HEK293 (cell line): Measurements from ENCODE around the gene C17orf67.

ENCODE experiments used
- CTCF ChIA-PET: fragments of 350-600 bp; formaldehyde crosslinking; extraction: SDS; loops from one replicate; lab custom pipeline; 2021; ENCODE audit warnings: antibody characterized with exemption; lab: Yijun Ruan, JAX
- POLR2A ChIA-PET: fragments of 300-600 bp; formaldehyde crosslinking; extraction: SDS; loops from one replicate; lab custom pipeline; 2020; ENCODE audit warnings: antibody characterized with exemption, inconsistent platforms; lab: Yijun Ruan, JAX
- H3K27ac ChIP-seq: fragments of 200-500 bp; sonication (Bioruptor generic); 2 replicates; pipeline ENCODE4 v1.5.1; 2014; ENCODE audit warnings: low read depth, low read length, control low read depth, inconsistent platforms; ENCODE audit errors: extremely low read depth
- H3K36me3 ChIP-seq, 2 experiments: fragments of 200-500 bp in 1 of 2; sonication (Bioruptor generic) in 1 of 2; 1 replicate in 1 of 2; 2 replicates in 1 of 2; pipeline ENCODE4 v1.5.1; 2014 to 2017; ENCODE audit warnings: inconsistent platforms in 2 of 2, low read length in 2 of 2; ENCODE audit not compliant: control insufficient read depth in 2 of 2, insufficient read depth in 1 of 2
- H3K4me1 ChIP-seq: fragments of 200-500 bp; sonication (Bioruptor generic); 2 replicates; pipeline ENCODE4 v1.5.1; 2014; ENCODE audit warnings: mild to moderate bottlenecking, low read length, inconsistent platforms; ENCODE audit not compliant: control insufficient read depth, insufficient read depth
- H3K4me3 ChIP-seq: 2 replicates; pipeline ENCODE4 v1.5.1; 2011; ENCODE audit warnings: low read depth, mild to moderate bottlenecking, control low read depth, low read length, moderate library complexity
- H3K9me3 ChIP-seq: fragments of 200-500 bp; sonication (Bioruptor generic); 2 replicates; pipeline ENCODE4 v1.5.1; 2014; ENCODE audit warnings: low read depth, low read length, inconsistent platforms; ENCODE audit not compliant: control insufficient read depth, insufficient read depth
- BCL11B ChIP-seq: fragments of 450-650 bp; formaldehyde crosslinking; IDR thresholded peaks from 2 replicates; pipeline ENCODE4 v1.5.1; 2016; ENCODE audit warnings: low read depth, missing biosample characterization, missing genetic modification characterization
- BCL6B ChIP-seq: fragments of 450-650 bp; formaldehyde crosslinking; IDR thresholded peaks from 2 replicates; pipeline ENCODE4 v1.5.1; 2017; ENCODE audit warnings: missing biosample characterization, missing genetic modification characterization
- CTCF ChIP-seq: fragments of 450-650 bp; formaldehyde crosslinking; IDR thresholded peaks from 2 replicates; pipeline ENCODE4 v1.5.1; 2016; ENCODE audit warnings: missing biosample characterization, missing genetic modification characterization
- GLIS2 ChIP-seq: fragments of 450-650 bp; formaldehyde crosslinking; IDR thresholded peaks from 2 replicates; pipeline ENCODE4 v1.5.1; 2016; ENCODE audit warnings: missing biosample characterization, missing genetic modification characterization
- KLF17 ChIP-seq: fragments of 450-650 bp; formaldehyde crosslinking; IDR thresholded peaks from 2 replicates; pipeline ENCODE4 v1.5.1; 2016; ENCODE audit warnings: missing biosample characterization, missing genetic modification characterization
- KLF9 ChIP-seq: fragments of 450-650 bp; formaldehyde crosslinking; IDR thresholded peaks from 2 replicates; pipeline ENCODE4 v1.5.1; 2016; ENCODE audit warnings: missing biosample characterization, missing genetic modification characterization, low read depth
- OSR2 ChIP-seq: fragments of 450-650 bp; formaldehyde crosslinking; IDR thresholded peaks from 2 replicates; pipeline ENCODE4 v1.5.1; 2016; ENCODE audit warnings: missing biosample characterization, missing genetic modification characterization
- SETDB1 ChIP-seq: IDR thresholded peaks from one replicate; pipeline ENCODE4 v1.6.1; 2017; ENCODE audit warnings: mild to moderate bottlenecking, low read length, moderate library complexity, mixed read lengths; ENCODE audit not compliant: insufficient read length
- ZBTB20 ChIP-seq: fragments of 450-650 bp; formaldehyde crosslinking; IDR thresholded peaks from 2 replicates; pipeline ENCODE4 v1.5.1; 2016; ENCODE audit warnings: missing biosample characterization, missing genetic modification characterization
- ZBTB48 ChIP-seq: fragments of 450-650 bp; formaldehyde crosslinking; IDR thresholded peaks from 2 replicates; pipeline ENCODE4 v1.5.1; 2016; ENCODE audit warnings: missing biosample characterization, missing genetic modification characterization
- ZBTB49 ChIP-seq: fragments of 450-650 bp; formaldehyde crosslinking; IDR thresholded peaks from 2 replicates; pipeline ENCODE4 v1.5.1; 2016; ENCODE audit warnings: missing biosample characterization, missing genetic modification characterization, low read depth
- ZBTB8A ChIP-seq: fragments of 450-650 bp; formaldehyde crosslinking; IDR thresholded peaks from 2 replicates; pipeline ENCODE4 v1.5.1; 2016; ENCODE audit warnings: missing biosample characterization, missing genetic modification characterization
- ZNF10 ChIP-seq: fragments of 450-650 bp; formaldehyde crosslinking; IDR thresholded peaks from 2 replicates; pipeline ENCODE4 v1.5.1; 2017; ENCODE audit warnings: missing biosample characterization, missing genetic modification characterization
- ZNF133 ChIP-seq: fragments of 450-650 bp; formaldehyde crosslinking; IDR thresholded peaks from 2 replicates; pipeline ENCODE4 v1.5.1; 2016; ENCODE audit warnings: missing biosample characterization, missing genetic modification characterization
- ZNF138 ChIP-seq: fragments of 450-650 bp; formaldehyde crosslinking; IDR thresholded peaks from 2 replicates; pipeline ENCODE4 v1.5.1; 2016; ENCODE audit warnings: missing biosample characterization, missing genetic modification characterization, borderline replicate concordance
- ZNF18 ChIP-seq: fragments of 450-650 bp; formaldehyde crosslinking; IDR thresholded peaks from 2 replicates; pipeline ENCODE4 v1.5.1; 2016; ENCODE audit warnings: missing biosample characterization, missing genetic modification characterization
- ZNF221 ChIP-seq: fragments of 450-650 bp; formaldehyde crosslinking; IDR thresholded peaks from 2 replicates; pipeline ENCODE4 v1.5.1; 2017; ENCODE audit warnings: missing biosample characterization, missing genetic modification characterization, borderline replicate concordance
- ZNF239 ChIP-seq: fragments of 450-650 bp; formaldehyde crosslinking; IDR thresholded peaks from 2 replicates; pipeline ENCODE4 v1.5.1; 2016; ENCODE audit warnings: missing biosample characterization, missing genetic modification characterization
- ZNF324 ChIP-seq: fragments of 450-650 bp; formaldehyde crosslinking; IDR thresholded peaks from 2 replicates; pipeline ENCODE4 v1.5.1; 2016; ENCODE audit warnings: missing biosample characterization, missing genetic modification characterization
- ZNF354C ChIP-seq: fragments of 450-650 bp; formaldehyde crosslinking; IDR thresholded peaks from 2 replicates; pipeline ENCODE4 v1.5.1; 2016; ENCODE audit warnings: missing biosample characterization, missing genetic modification characterization, low read depth, borderline replicate concordance
- ZNF366 ChIP-seq: fragments of 450-650 bp; formaldehyde crosslinking; conservative IDR thresholded peaks from 2 replicates; pipeline ENCODE4 v1.5.1; 2016; ENCODE audit warnings: missing biosample characterization, missing genetic modification characterization
- ZNF473 ChIP-seq: fragments of 450-650 bp; formaldehyde crosslinking; IDR thresholded peaks from 2 replicates; pipeline ENCODE4 v1.5.1; 2017; ENCODE audit warnings: missing biosample characterization, missing genetic modification characterization
- ZNF510 ChIP-seq: fragments of 450-650 bp; formaldehyde crosslinking; IDR thresholded peaks from 2 replicates; pipeline ENCODE4 v1.5.1; 2018; ENCODE audit warnings: mild to moderate bottlenecking, missing genetic modification characterization, missing biosample characterization; ENCODE audit not compliant: insufficient replicate concordance
- ZNF548 ChIP-seq: fragments of 450-650 bp; formaldehyde crosslinking; IDR thresholded peaks from 2 replicates; pipeline ENCODE4 v1.5.1; 2016; ENCODE audit warnings: missing biosample characterization, missing genetic modification characterization
- ZNF585B ChIP-seq: fragments of 450-650 bp; formaldehyde crosslinking; IDR thresholded peaks from 2 replicates; pipeline ENCODE4 v1.5.1; 2016; ENCODE audit warnings: missing biosample characterization, missing genetic modification characterization
- ZNF664 ChIP-seq: fragments of 450-650 bp; formaldehyde crosslinking; IDR thresholded peaks from 2 replicates; pipeline ENCODE4 v1.5.1; 2016; ENCODE audit warnings: missing biosample characterization, missing genetic modification characterization
- ZNF677 ChIP-seq: fragments of 450-650 bp; IDR thresholded peaks from 2 replicates; pipeline ENCODE4 v1.5.0; 2018; ENCODE audit warnings: missing biosample characterization, mild to moderate bottlenecking, missing genetic modification characterization, moderate library complexity
- ZNF701 ChIP-seq: fragments of 450-650 bp; formaldehyde crosslinking; IDR thresholded peaks from 2 replicates; pipeline ENCODE4 v1.5.1; 2016; ENCODE audit warnings: missing biosample characterization, missing genetic modification characterization
- ZNF837 ChIP-seq: fragments of 450-650 bp; formaldehyde crosslinking; IDR thresholded peaks from 2 replicates; pipeline ENCODE4 v1.5.1; 2016; ENCODE audit warnings: missing biosample characterization, missing genetic modification characterization
- ZNF843 ChIP-seq: fragments of 450-650 bp; formaldehyde crosslinking; IDR thresholded peaks from 2 replicates; pipeline ENCODE4 v1.5.1; 2016; ENCODE audit warnings: missing biosample characterization, missing genetic modification characterization
- ZSCAN23 ChIP-seq: fragments of 450-650 bp; formaldehyde crosslinking; IDR thresholded peaks from 2 replicates; pipeline ENCODE4 v1.5.1; 2016; ENCODE audit warnings: missing biosample characterization, missing genetic modification characterization

The C17orf67 gene

GRCh38 chr17:56834380-56835263, 902 bp upstream of the C17orf67 start:
- POLR2A ChIA-PET, result interaction anchor here (0.6 to 1.1 kb wide), 7 partner anchors 15 to 250 kb away, joined by 3 to 11 read pairs (median 4); partner anchors contain the start of gene AKAP1
- peaks cover 27 to 35% of the 10 kb centered on the region in 2 experiments for H3K36me3 ChIP-seq
- H3K9me3 ChIP-seq, result no peaks in the 10 kb centered on the region
- H3K27ac ChIP-seq, result peak overlapping the region; percentile 95
- peak overlapping the region; percentile 69 for H3K4me3 ChIP-seq
- CTCF ChIA-PET, result interaction anchor here (0.6 to 2.3 kb wide), 6 partner anchors 15 to 1338 kb away, joined by 3 to 18 read pairs (median 4); no protein-coding TSS in a partner anchor
- H3K4me1 ChIP-seq, result peaks cover 23% of the 10 kb centered on the region
- no peak for TF ChIP-seq OSR2 (tag by site-specific recombination)
- peak; percentile 51 for TF ChIP-seq KLF9
- TF ChIP-seq ZNF843, result no peak; the same call in 1 of the 2 replicates
- TF ChIP-seq CTCF (tag by site-specific recombination), result peak; percentile 85
- no peak for TF ChIP-seq ZSCAN23
- TF ChIP-seq GLIS2 (tag by site-specific recombination), result no peak
- no peak for TF ChIP-seq ZNF239 (tag by site-specific recombination)
- no peak for TF ChIP-seq ZNF664 (tag by site-specific recombination)
- no peak for TF ChIP-seq ZNF548
- TF ChIP-seq ZBTB49 (tag by site-specific recombination), result no peak
- no peak for TF ChIP-seq ZNF837 (tag by site-specific recombination)
- TF ChIP-seq ZNF138 (tag by site-specific recombination), result no peak
- no peak for TF ChIP-seq ZNF585B (tag by site-specific recombination)
- peak; percentile 92 for TF ChIP-seq ZBTB8A (tag by site-specific recombination)
- no peak for TF ChIP-seq ZNF354C (tag by site-specific recombination)
- no peak for TF ChIP-seq ZNF18 (tag by site-specific recombination)
- no peak for TF ChIP-seq BCL6B (tag by site-specific recombination)
- no peak for TF ChIP-seq ZNF324
- no peak for TF ChIP-seq ZNF473
- no peak; the same call in none of the 2 replicates for TF ChIP-seq ZNF366 (tag by site-specific recombination)
- no peak for TF ChIP-seq ZNF701
- no peak for TF ChIP-seq ZNF10 (tag by site-specific recombination)
- peak; percentile 80; the same call in 1 of the 2 replicates for TF ChIP-seq ZBTB20 (tag by site-specific recombination)
- no peak for TF ChIP-seq ZNF133
- no peak for TF ChIP-seq SETDB1
- TF ChIP-seq ZNF221, result no peak
- no peak for TF ChIP-seq ZNF510
- TF ChIP-seq KLF17 (tag by site-specific recombination), result no peak
- no peak for TF ChIP-seq ZNF677 (tag by site-specific recombination)
- no peak for TF ChIP-seq ZBTB48
- no peak for TF ChIP-seq BCL11B (tag by site-specific recombination)
